Activated naive CD4-positive, alpha-beta T cell treated with anti-CD3 and anti-CD28 coated beads for 36 hours (primary cell): ENCODE results near the gene ROCK2. TPM values are rescaled to one million over a fixed set of nuclear protein-coding genes. Genes with fewer than 3 reads are reported as not detected.

Experiments
- CTCF ChIA-PET: fragments of 350-600 bp; sonication (Branson Sonifier 250); formaldehyde crosslinking; loops from one replicate; lab custom pipeline; 2021; ENCODE audit warnings: antibody characterized with exemption; lab: Charles Lee
- DNase-seq: peaks from one replicate; pipeline ENCODE4 v3.0.0-alpha.2; 2020
- H3K27ac Mint-ChIP-seq: one replicate; pipeline ENCODE4 v1.8.0; 2021; ENCODE audit warnings: mild to moderate bottlenecking, mixed read lengths
- H3K27me3 Mint-ChIP-seq: one replicate; pipeline ENCODE4 v1.8.0; 2021; ENCODE audit warnings: low read depth, mixed read lengths
- H3K36me3 Mint-ChIP-seq: one replicate; pipeline ENCODE4 v1.8.0; 2021; ENCODE audit warnings: low read depth, mixed read lengths
- H3K4me1 Mint-ChIP-seq: one replicate; pipeline ENCODE4 v1.8.0; 2021; ENCODE audit warnings: low read depth, mixed read lengths
- H3K4me3 Mint-ChIP-seq: one replicate; pipeline ENCODE4 v1.8.0; 2021; ENCODE audit warnings: mild to moderate bottlenecking, moderate library complexity, mixed read lengths
- H3K9me3 Mint-ChIP-seq: one replicate; pipeline ENCODE4 v1.8.0; 2021; ENCODE audit warnings: mixed read lengths
- intact Hi-C: fragments of 100-400 bp; cut with micrococcal nuclease; formaldehyde crosslinking; loops from one replicate; pipeline ENCODE4 v1.15.1; 2023
- total RNA-seq, 2 experiments: library from RNA; stranded (reverse); gene quantifications; one replicate each; pipeline ENCODE4 v1.2.3, GENCODE V29; 2021

Gene ROCK2
- total RNA-seq, 2 experiments from 2014 or later, result 8.4 to 9.4 TPM

GRCh38 chr2:11377928-11378545, 33.6 kb upstream of the ROCK2 start:
- Mint-ChIP-seq H3K27me3 (no peaks in the 10 kb centered on the region), H3K9me3 (no peaks in the 10 kb centered on the region), H3K4me3 (no peak overlapping the region), H3K27ac (no peak overlapping the region), H3K36me3 (no peaks in the 10 kb centered on the region), H3K4me1 (no peaks in the 10 kb centered on the region)
- intact Hi-C loops, result no loop called here
- CTCF ChIA-PET, result no interaction called here
- no peak for DNase-seq

- DNase-seq, result no peak
- H3K4me3 Mint-ChIP-seq, result no peak overlapping the region
- H3K27ac Mint-ChIP-seq, result no peak overlapping the region
- H3K4me1 Mint-ChIP-seq, result no peaks in the 10 kb centered on the region
- CTCF ChIA-PET, result interaction anchor here (1.3 kb wide), 1 partner anchor 42 kb away, joined by 5 read pairs; no protein-coding TSS in a partner anchor
- no peaks in the 10 kb centered on the region for H3K9me3 Mint-ChIP-seq
- H3K27me3 Mint-ChIP-seq, result no peaks in the 10 kb centered on the region
- no peaks in the 10 kb centered on the region for H3K36me3 Mint-ChIP-seq
- intact Hi-C loops, result no loop called here
Observed at GRCh38 chr2:11376071-11376470, 31.6 kb upstream of the ROCK2 start.

- Mint-ChIP-seq H3K9me3 (no peaks in the 10 kb centered on the region), H3K27ac (no peak overlapping the region), H3K36me3 (no peaks in the 10 kb centered on the region), H3K4me1 (no peaks in the 10 kb centered on the region), H3K27me3 (no peaks in the 10 kb centered on the region), H3K4me3 (no peak overlapping the region)
- no peak for DNase-seq
- CTCF ChIA-PET, result interaction anchor here (1.3 kb wide), 1 partner anchor 42 kb away, joined by 5 read pairs; no protein-coding TSS in a partner anchor
- intact Hi-C loops, result no loop called here
Observed at GRCh38 chr2:11375689-11376027, 31.2 kb upstream of the ROCK2 start.

GRCh38 chr2:11375025-11375688, 30.7 kb upstream of the ROCK2 start:
- intact Hi-C loops, result no loop called here
- Mint-ChIP-seq H3K9me3 (no peaks in the 10 kb centered on the region), H3K27ac (no peak overlapping the region), H3K27me3 (no peaks in the 10 kb centered on the region), H3K36me3 (no peaks in the 10 kb centered on the region), H3K4me1 (no peaks in the 10 kb centered on the region), H3K4me3 (no peak overlapping the region)
- no peak for DNase-seq
- CTCF ChIA-PET, result no interaction called here

- intact Hi-C loops, result no loop called here
- H3K4me3 Mint-ChIP-seq, result no peak overlapping the region
- H3K36me3 Mint-ChIP-seq, result no peaks in the 10 kb centered on the region
- no peaks in the 10 kb centered on the region for H3K27me3 Mint-ChIP-seq
- H3K27ac Mint-ChIP-seq, result no peak overlapping the region
- no peak for DNase-seq
- CTCF ChIA-PET, result no interaction called here
- no peaks in the 10 kb centered on the region for H3K9me3 Mint-ChIP-seq
- no peaks in the 10 kb centered on the region for H3K4me1 Mint-ChIP-seq
Observed at GRCh38 chr2:11373096-11373495, 28.7 kb upstream of the ROCK2 start.

GRCh38 chr2:11371092-11371937, 26.9 kb upstream of the ROCK2 start:
- Mint-ChIP-seq H3K4me3 (no peak overlapping the region), H3K27me3 (no peaks in the 10 kb centered on the region), H3K36me3 (no peaks in the 10 kb centered on the region), H3K27ac (no peak overlapping the region), H3K9me3 (no peaks in the 10 kb centered on the region), H3K4me1 (no peaks in the 10 kb centered on the region)
- intact Hi-C loops, result no loop called here
- no peak for DNase-seq
- CTCF ChIA-PET, result no interaction called here

- intact Hi-C loops, result no loop called here
- DNase-seq, result no peak
- Mint-ChIP-seq H3K9me3 (no peaks in the 10 kb centered on the region), H3K27me3 (no peaks in the 10 kb centered on the region), H3K4me3 (no peak overlapping the region), H3K4me1 (no peaks in the 10 kb centered on the region), H3K36me3 (no peaks in the 10 kb centered on the region), H3K27ac (no peak overlapping the region)
- CTCF ChIA-PET, result no interaction called here
Observed at GRCh38 chr2:11370377-11371091, 26.1 kb upstream of the ROCK2 start.

GRCh38 chr2:11368059-11368572, 23.7 kb upstream of the ROCK2 start:
- Mint-ChIP-seq H3K4me1 (no peaks in the 10 kb centered on the region), H3K36me3 (no peaks in the 10 kb centered on the region), H3K27me3 (no peaks in the 10 kb centered on the region), H3K9me3 (no peaks in the 10 kb centered on the region), H3K27ac (no peak overlapping the region), H3K4me3 (no peak overlapping the region)
- CTCF ChIA-PET, result interaction anchor here (0.7 to 1.2 kb wide), 2 partner anchors 50 to 315 kb away, joined by 3 to 4 read pairs; no protein-coding TSS in a partner anchor
- intact Hi-C loops, result no loop called here
- no peak for DNase-seq

- H3K4me1 Mint-ChIP-seq, result no peaks in the 10 kb centered on the region
- no peak overlapping the region for H3K27ac Mint-ChIP-seq
- H3K4me3 Mint-ChIP-seq, result no peak overlapping the region
- intact Hi-C loops, result no loop called here
- H3K36me3 Mint-ChIP-seq, result no peaks in the 10 kb centered on the region
- no peaks in the 10 kb centered on the region for H3K27me3 Mint-ChIP-seq
- no peak for DNase-seq
- no peaks in the 10 kb centered on the region for H3K9me3 Mint-ChIP-seq
- CTCF ChIA-PET, result interaction anchor here (0.7 to 1.2 kb wide), 3 partner anchors 51 to 316 kb away, joined by 3 to 4 read pairs (median 4); no protein-coding TSS in a partner anchor
Observed at GRCh38 chr2:11367170-11367730, 22.8 kb upstream of the ROCK2 start.

- CTCF ChIA-PET, result interaction anchor here (1.1 kb wide), 1 partner anchor 108 kb away, joined by 4 read pairs; no protein-coding TSS in a partner anchor
- intact Hi-C loops, result no loop called here
- DNase-seq, result no peak
Observed at GRCh38 chr2:11366326-11366741, 21.9 kb upstream of the ROCK2 start.

GRCh38 chr2:11365096-11365879, 20.9 kb upstream of the ROCK2 start:
- CTCF ChIA-PET, result no interaction called here
- Mint-ChIP-seq H3K27ac (no peak overlapping the region), H3K4me3 (no peak overlapping the region), H3K9me3 (no peaks in the 10 kb centered on the region), H3K27me3 (no peaks in the 10 kb centered on the region), H3K36me3 (no peaks in the 10 kb centered on the region), H3K4me1 (no peaks in the 10 kb centered on the region)
- intact Hi-C loops, result no loop called here
- no peak for DNase-seq

More at GRCh38 chr2:11366326-11366741, 21.9 kb upstream of the ROCK2 start:
- H3K27ac Mint-ChIP-seq, result no peak overlapping the region
- H3K27me3 Mint-ChIP-seq, result no peaks in the 10 kb centered on the region
- H3K4me1 Mint-ChIP-seq, result no peaks in the 10 kb centered on the region
- no peaks in the 10 kb centered on the region for H3K9me3 Mint-ChIP-seq
- no peaks in the 10 kb centered on the region for H3K36me3 Mint-ChIP-seq
- H3K4me3 Mint-ChIP-seq, result no peak overlapping the region
